Ishikawa (cell line): ENCODE measurements around the gene CLIC3.

Experiments used
- CEBPB ChIP-seq: IDR thresholded peaks from 2 replicates; pipeline ENCODE4 v1.6.1; 2012
- CREB1 ChIP-seq: IDR thresholded peaks from 2 replicates; pipeline ENCODE4 v1.6.1; 2012; ENCODE audit warnings: low read depth
- EGR1 ChIP-seq: IDR thresholded peaks from 2 replicates; pipeline ENCODE4 v1.6.1; 2012
- EP300 ChIP-seq: IDR thresholded peaks from 2 replicates; pipeline ENCODE4 v1.6.1; 2012; ENCODE audit warnings: borderline replicate concordance
- FOXM1 ChIP-seq: IDR thresholded peaks from 2 replicates; pipeline ENCODE4 v1.6.1; 2012; ENCODE audit warnings: low read depth, borderline replicate concordance
- NFIC ChIP-seq: IDR thresholded peaks from 2 replicates; pipeline ENCODE4 v1.6.1; 2012
- RAD21 ChIP-seq: IDR thresholded peaks from 2 replicates; pipeline ENCODE4 v1.6.1; 2012; ENCODE audit warnings: low read depth
- TAF1 ChIP-seq: IDR thresholded peaks from 2 replicates; pipeline ENCODE4 v1.6.1; 2012; ENCODE audit warnings: low read depth, mild to moderate bottlenecking
- TCF12 ChIP-seq: IDR thresholded peaks from 2 replicates; pipeline ENCODE4 v1.6.1; 2012; ENCODE audit warnings: low read depth
- TEAD4 ChIP-seq: IDR thresholded peaks from 2 replicates; pipeline ENCODE4 v1.6.1; 2012
- YY1 ChIP-seq: IDR thresholded peaks from 2 replicates; pipeline ENCODE4 v1.6.1; 2012; ENCODE audit warnings: low read depth
- ZBTB7A ChIP-seq: IDR thresholded peaks from 2 replicates; pipeline ENCODE4 v1.6.1; 2012; ENCODE audit warnings: low read depth
- TF ChIP-seq, protein P1 (sequence below): IDR thresholded peaks from 2 replicates; pipeline ENCODE4 v1.6.1; 2012
- TF ChIP-seq, protein P2 (sequence below): IDR thresholded peaks from 2 replicates; pipeline ENCODE4 v1.6.1; 2012
- TF ChIP-seq, protein P3 (sequence below): IDR thresholded peaks from 2 replicates; pipeline ENCODE4 v1.6.1; 2012; ENCODE audit warnings: low read depth, mild to moderate bottlenecking

CLIC3 gene

DNA sequence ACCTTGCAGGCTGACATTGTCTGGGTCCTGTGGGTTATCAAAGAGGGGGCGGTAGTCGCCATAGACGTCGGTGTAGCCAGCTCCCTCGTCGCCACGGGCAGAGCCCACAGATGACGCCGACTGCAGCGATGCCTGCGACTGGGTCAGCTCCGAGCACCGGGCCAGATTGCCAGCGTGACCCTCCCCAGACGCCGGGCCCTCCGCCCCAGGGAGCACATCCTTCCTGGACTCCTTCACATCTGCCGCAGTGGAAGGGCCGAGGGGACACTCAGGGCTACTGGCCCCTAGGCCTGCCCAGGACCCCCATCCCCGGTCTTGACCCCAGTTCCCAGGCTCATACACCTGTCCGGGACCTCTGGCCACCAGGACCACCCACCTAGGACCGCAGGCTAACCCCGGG lies 17.8 kb upstream of the CLIC3 start:
- TF ChIP-seq FOXM1 (no peak), TAF1 (no peak), TCF12 (no peak), CEBPB (no peak), TEAD4 (no peak), NFIC (no peak), ZBTB7A (no peak), RAD21 (no peak), EP300 (no peak), CREB1 (no peak)
- TF ChIP-seq, protein P1, sequence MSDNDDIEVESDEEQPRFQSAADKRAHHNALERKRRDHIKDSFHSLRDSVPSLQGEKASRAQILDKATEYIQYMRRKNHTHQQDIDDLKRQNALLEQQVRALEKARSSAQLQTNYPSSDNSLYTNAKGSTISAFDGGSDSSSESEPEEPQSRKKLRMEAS = no peak
- TF ChIP-seq, protein P2, sequence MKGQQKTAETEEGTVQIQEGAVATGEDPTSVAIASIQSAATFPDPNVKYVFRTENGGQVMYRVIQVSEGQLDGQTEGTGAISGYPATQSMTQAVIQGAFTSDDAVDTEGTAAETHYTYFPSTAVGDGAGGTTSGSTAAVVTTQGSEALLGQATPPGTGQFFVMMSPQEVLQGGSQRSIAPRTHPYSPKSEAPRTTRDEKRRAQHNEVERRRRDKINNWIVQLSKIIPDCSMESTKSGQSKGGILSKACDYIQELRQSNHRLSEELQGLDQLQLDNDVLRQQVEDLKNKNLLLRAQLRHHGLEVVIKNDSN = no peak
- TF ChIP-seq, protein P3, sequence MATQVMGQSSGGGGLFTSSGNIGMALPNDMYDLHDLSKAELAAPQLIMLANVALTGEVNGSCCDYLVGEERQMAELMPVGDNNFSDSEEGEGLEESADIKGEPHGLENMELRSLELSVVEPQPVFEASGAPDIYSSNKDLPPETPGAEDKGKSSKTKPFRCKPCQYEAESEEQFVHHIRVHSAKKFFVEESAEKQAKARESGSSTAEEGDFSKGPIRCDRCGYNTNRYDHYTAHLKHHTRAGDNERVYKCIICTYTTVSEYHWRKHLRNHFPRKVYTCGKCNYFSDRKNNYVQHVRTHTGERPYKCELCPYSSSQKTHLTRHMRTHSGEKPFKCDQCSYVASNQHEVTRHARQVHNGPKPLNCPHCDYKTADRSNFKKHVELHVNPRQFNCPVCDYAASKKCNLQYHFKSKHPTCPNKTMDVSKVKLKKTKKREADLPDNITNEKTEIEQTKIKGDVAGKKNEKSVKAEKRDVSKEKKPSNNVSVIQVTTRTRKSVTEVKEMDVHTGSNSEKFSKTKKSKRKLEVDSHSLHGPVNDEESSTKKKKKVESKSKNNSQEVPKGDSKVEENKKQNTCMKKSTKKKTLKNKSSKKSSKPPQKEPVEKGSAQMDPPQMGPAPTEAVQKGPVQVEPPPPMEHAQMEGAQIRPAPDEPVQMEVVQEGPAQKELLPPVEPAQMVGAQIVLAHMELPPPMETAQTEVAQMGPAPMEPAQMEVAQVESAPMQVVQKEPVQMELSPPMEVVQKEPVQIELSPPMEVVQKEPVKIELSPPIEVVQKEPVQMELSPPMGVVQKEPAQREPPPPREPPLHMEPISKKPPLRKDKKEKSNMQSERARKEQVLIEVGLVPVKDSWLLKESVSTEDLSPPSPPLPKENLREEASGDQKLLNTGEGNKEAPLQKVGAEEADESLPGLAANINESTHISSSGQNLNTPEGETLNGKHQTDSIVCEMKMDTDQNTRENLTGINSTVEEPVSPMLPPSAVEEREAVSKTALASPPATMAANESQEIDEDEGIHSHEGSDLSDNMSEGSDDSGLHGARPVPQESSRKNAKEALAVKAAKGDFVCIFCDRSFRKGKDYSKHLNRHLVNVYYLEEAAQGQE = no peak

DNA sequence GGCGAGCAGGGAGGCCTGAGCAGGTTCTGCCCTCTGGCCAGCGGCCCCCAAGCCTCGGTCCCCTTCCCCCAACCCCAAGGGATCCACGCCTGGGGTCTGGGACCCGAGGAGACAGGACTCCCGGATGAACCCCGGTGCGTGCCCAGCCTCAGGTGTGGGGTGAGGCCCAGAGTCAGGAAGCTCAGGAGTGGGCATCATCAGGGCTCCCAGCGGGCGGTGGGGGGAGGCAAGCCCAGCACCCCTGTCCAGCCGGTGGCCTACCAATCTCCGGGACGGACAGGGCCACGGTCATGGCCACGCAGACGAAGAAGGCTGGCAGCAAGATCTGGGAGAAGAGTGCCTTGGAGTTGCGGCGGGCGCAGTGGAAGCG lies 17.2 kb upstream of the CLIC3 start:
- no peak for TF ChIP-seq CEBPB
- no peak for TF ChIP-seq EP300
- TF ChIP-seq TCF12 = no peak
- TF ChIP-seq NFIC = no peak
- no peak for TF ChIP-seq FOXM1
- TF ChIP-seq, protein P2 = no peak
- no peak for TF ChIP-seq YY1
- TF ChIP-seq RAD21 = no peak
- no peak for TF ChIP-seq CREB1
- TF ChIP-seq, protein P1 = no peak
- no peak for TF ChIP-seq EGR1
- no peak for TF ChIP-seq TAF1
- TF ChIP-seq, protein P3 = no peak
- TF ChIP-seq TEAD4 = no peak
- TF ChIP-seq ZBTB7A = no peak

DNA sequence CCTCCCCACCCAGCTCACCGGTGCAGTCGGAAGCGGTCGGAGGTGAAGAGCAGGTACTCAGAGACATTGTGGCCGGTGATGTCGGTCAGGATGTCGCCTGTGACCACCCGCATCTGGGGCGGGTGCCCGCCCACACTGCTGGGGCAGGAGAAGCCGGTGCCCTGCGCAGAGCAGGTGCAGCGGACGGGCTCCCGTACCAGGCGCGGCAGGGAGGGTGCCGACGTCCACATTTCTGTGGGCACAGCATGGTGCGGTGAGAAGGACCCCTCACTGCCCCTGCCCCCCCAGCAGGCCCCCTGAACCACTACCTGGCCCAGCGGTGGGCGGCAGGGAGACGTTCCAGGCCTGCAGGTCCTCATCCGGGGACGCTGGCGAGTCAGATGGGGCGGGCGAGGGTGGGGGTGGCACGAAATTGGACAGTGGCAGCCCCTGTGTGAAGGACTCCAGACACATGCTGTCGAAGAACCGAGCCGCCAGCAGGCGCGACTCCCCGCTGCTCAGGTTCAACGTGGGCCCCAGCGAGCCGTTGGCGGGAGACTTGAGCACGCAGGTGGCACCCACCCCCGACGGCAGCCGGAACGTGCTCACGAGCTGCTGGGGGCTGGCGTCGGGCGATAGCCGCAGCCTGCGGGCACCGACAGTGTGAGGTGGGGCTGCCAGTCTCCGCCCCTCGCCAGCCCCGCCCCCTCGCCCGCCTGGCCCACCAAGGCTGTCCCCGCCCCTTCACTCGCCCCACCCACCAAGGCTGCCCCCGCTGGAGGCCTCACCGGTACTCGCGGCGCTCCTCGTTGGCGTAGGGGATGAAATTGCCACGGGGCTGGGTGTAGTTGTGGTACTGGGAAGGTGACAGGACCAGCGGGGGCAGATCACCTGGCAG lies 16.6 kb upstream of the CLIC3 start:
- TF ChIP-seq, protein P3 = no peak
- TF ChIP-seq, protein P1 = peak; percentile 39; the same call in 1 of the 2 replicates

DNA sequence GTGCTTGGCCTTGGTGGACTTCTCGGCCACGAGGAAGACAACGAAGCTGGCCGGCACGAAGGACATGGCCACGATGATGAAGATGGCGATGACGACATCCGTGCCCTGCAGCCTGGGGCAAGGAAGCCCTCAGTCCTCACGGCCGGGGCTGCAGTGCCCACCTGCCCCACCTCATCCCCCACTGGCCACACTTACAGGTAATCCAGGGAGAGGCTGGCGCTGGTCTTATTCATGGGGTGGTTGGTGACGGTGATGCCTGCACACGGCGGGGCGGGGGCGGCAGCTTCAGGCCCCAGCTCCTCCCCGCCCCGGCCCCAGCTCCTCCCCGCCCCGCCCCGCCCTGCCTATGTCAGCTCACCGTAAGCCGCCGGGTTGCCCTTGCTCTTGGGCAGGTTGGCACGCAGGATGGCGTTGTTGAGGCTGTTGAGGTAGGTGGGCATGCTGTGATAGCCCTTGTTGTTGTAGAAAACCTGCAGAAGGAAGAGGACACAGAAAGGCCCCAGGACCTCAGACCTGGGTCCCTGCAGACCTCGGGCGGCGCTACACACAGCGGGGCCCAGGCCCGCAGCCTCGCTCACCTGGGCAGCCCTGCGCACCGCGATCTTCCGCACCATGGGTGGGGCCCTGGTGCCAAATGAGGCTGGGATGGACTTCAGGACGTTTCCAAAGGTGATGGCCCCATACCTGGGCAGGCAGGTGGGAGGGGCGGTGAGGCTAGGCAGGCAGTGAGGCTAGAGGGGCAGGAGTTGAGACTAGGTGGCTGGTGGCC lies 15.7 kb upstream of the CLIC3 start:
- TF ChIP-seq NFIC (no peak), TEAD4 (no peak), EGR1 (no peak), RAD21 (no peak), EP300 (no peak), FOXM1 (no peak), YY1 (no peak), TCF12 (no peak), CREB1 (no peak), CEBPB (no peak), ZBTB7A (no peak), TAF1 (no peak)
- TF ChIP-seq, protein P2 = no peak
- TF ChIP-seq, protein P1 = no peak
- TF ChIP-seq, protein P3 = no peak
